K562 (cell line): Measurements from ENCODE around the gene SLC4A2. TPM values are rescaled to one million over a fixed set of nuclear protein-coding genes. Genes with fewer than 3 reads are reported as not detected.

Experiments used
- ARID4B ChIP-seq: sonication (generic); formaldehyde crosslinking; IDR thresholded peaks from 2 replicates; pipeline ENCODE4 v1.8.0; 2022; ENCODE audit warnings: mild to moderate bottlenecking, missing genetic modification reagents
- EP300 ChIP-seq: IDR thresholded peaks from 2 replicates; pipeline ENCODE4 v1.6.1; 2012; ENCODE audit warnings: low read length, improper control_type of control experiment
- ESRRA ChIP-seq: fragments of 450-650 bp; IDR thresholded peaks from 2 replicates; pipeline ENCODE4 v1.6.1; 2014; ENCODE audit warnings: low read depth, mild to moderate bottlenecking, moderate library complexity, borderline replicate concordance
- GATA2 ChIP-seq: sonication (generic); formaldehyde crosslinking; IDR thresholded peaks from 2 replicates; pipeline ENCODE4 v1.4.0; 2020; ENCODE audit warnings: mild to moderate bottlenecking, missing genetic modification reagents
- JUN ChIP-seq, 2 experiments: sonication (generic) in 1 of 2; formaldehyde crosslinking in 1 of 2; IDR thresholded peaks; 2 replicates each; pipeline versions ENCODE4 v1.6.1 to v1.8.0; 2012 to 2022; ENCODE audit warnings: borderline replicate concordance in 2 of 2, mild to moderate bottlenecking in 2 of 2, improper control_type of control experiment in 1 of 2, low read depth in 1 of 2, low read length in 1 of 2, missing genetic modification reagents in 1 of 2
- KDM4B ChIP-seq, 2 experiments: fragments of 450-650 bp in 1 of 2; sonication (generic) in 1 of 2; IDR thresholded peaks; 2 replicates each; pipeline ENCODE4 v1.6.1; 2016 to 2017; ENCODE audit warnings: borderline replicate concordance in 2 of 2, antibody characterized with exemption in 1 of 2, low read depth in 1 of 2, mild to moderate bottlenecking in 1 of 2
- MAX ChIP-seq: sonication (generic); formaldehyde crosslinking; IDR thresholded peaks from 2 replicates; pipeline ENCODE4 v1.9.0; 2022; ENCODE audit warnings: mild to moderate bottlenecking, missing genetic modification reagents
- MTA1 ChIP-seq: fragments of 450-650 bp; IDR thresholded peaks from 2 replicates; pipeline ENCODE4 v1.6.1; 2017; ENCODE audit warnings: borderline replicate concordance
- NR2C2 ChIP-seq, 2 experiments: fragments of 200-800 bp in 1 of 2; sonication (Bioruptor generic) in 1 of 2; sonication (generic) in 1 of 2; formaldehyde crosslinking in 1 of 2; IDR thresholded peaks; 2 replicates each; pipeline versions ENCODE4 v1.6.1 to v1.8.0; 2016 to 2022; ENCODE audit warnings: mild to moderate bottlenecking in 1 of 2, missing compliant biosample characterization in 1 of 2, missing genetic modification characterization in 1 of 2, missing genetic modification reagents in 1 of 2
- PBX2 ChIP-seq, 2 experiments: IDR thresholded peaks in 1 of 2; conservative IDR thresholded peaks in 1 of 2; 2 replicates each; pipeline ENCODE4 v1.6.1; 2016; ENCODE audit warnings: low read depth in 2 of 2, mild to moderate bottlenecking in 1 of 2, missing compliant biosample characterization in 1 of 2, missing genetic modification characterization in 1 of 2, moderate library complexity in 1 of 2
- SETDB1 ChIP-seq: IDR thresholded peaks from one replicate; pipeline ENCODE4 v1.6.1; 2012; ENCODE audit warnings: low read length, control low read depth, inconsistent platforms
- ZNF507 ChIP-seq: conservative IDR thresholded peaks from 2 replicates; pipeline ENCODE4 v1.6.1; 2017; ENCODE audit warnings: missing genetic modification characterization, missing compliant biosample characterization
- ZNF512 ChIP-seq: IDR thresholded peaks from 2 replicates; pipeline ENCODE4 v1.6.1; 2016; ENCODE audit warnings: missing genetic modification characterization, missing compliant biosample characterization
- ZNF778 ChIP-seq: fragments of 450-650 bp; formaldehyde crosslinking; IDR thresholded peaks from 2 replicates; pipeline ENCODE4 v1.4.0; 2020; ENCODE audit warnings: mild to moderate bottlenecking, moderate library complexity
- polyA plus RNA-seq, 8 experiments: library from polyadenylated mRNA; depleted of rRNA in 4 of 8; stranded (reverse) in 5 of 8; unstranded in 3 of 8; fragments of >200 nt; fragmentation: Nextera tagmentation in 2 of 8; fragmentation: Illumina TruSeq in 1 of 8; extraction: Ambion mirVana in 2 of 8; extraction: Trizol in 1 of 8; gene quantifications; 2 replicates each; pipeline versions ENCODE4 v1.2.1 to v1.2.3, GENCODE V29; 2011 to 2014; ENCODE audit warnings: inconsistent platforms in 1 of 8, missing spikeins in 1 of 8
- total RNA-seq, 7 experiments: library from RNA; depleted of rRNA in 6 of 7; stranded (reverse); fragments of >200 nt in 6 of 7; fragmentation: Illumina TruSeq in 2 of 7; extraction: Trizol in 2 of 7; gene quantifications; 2 replicates each; pipeline versions ENCODE4 v1.2.1 to v1.2.3, GENCODE V29; 2011 to 2021; ENCODE audit warnings: low replicate concordance in 1 of 7

The SLC4A2 gene
- total and polyA plus RNA-seq, 9 of the 15 experiments (the other 6 are each of a cell fraction or from before 2014, with no cell fraction given): 11.4 to 375 (median 130) TPM

- TF ChIP-seq ZNF512 (tag): no peak
- no peak for TF ChIP-seq KDM4B (IDR thresholded peaks at IDR 0.05; ENCODE audit: borderline replicate concordance in 2 of 2, low read depth in 1 of 2)
- TF ChIP-seq NR2C2 (CRISPR knock-in tag; IDR thresholded peaks at IDR 0.05): no peak
- TF ChIP-seq NR2C2 (tag; IDR thresholded peaks at IDR 0.05): peak; percentile 58; the same call in 1 of the 2 replicates
- no peak for TF ChIP-seq SETDB1
- TF ChIP-seq ZNF507 (tag): no peak
- TF ChIP-seq ARID4B: peak; percentile 62; the same call in 1 of the 2 replicates
- TF ChIP-seq MTA1: 0 out of 2 replicates have a peak, but pooled peaks have one; percentile 28
- no peak for TF ChIP-seq PBX2 (CRISPR knock-in tag; IDR thresholded peaks at IDR 0.05; ENCODE audit: low read depth)
- TF ChIP-seq PBX2 (tag; conservative IDR thresholded peaks at IDR 0.05; ENCODE audit: low read depth): 0 out of 2 replicates have a peak, but pooled peaks have one; percentile 42
- no peak for TF ChIP-seq GATA2
- 0 out of 2 replicates have a peak, but pooled peaks have one; percentile 25 for TF ChIP-seq EP300
- 0 out of 2 replicates have a peak, but pooled peaks have one; percentile 11 for TF ChIP-seq ESRRA
- no peak for TF ChIP-seq ZNF778 (CRISPR knock-in tag)
- TF ChIP-seq JUN (IDR thresholded peaks at IDR 0.05; ENCODE audit: borderline replicate concordance, low read depth, low read length): peak; percentile 30; the same call in 1 of the 2 replicates
- no peak for TF ChIP-seq JUN (CRISPR knock-in tag; IDR thresholded peaks at IDR 0.05; ENCODE audit: borderline replicate concordance)
- peak; percentile 75 for TF ChIP-seq MAX (CRISPR knock-in tag)
These were observed 3.1 kb upstream of the SLC4A2 start (continued) for GRCh38 chr7:151056283-151056665.
